Left ventricle myocardium superior (tissue), 1 donor: ENCODE data around the gene CSRP3. TPM values are rescaled to one million over a fixed set of nuclear protein-coding genes. Genes with fewer than 3 reads are reported as not detected.
A peak's percentile ranks its signal among the peaks of the same experiment; 100 is the strongest.

ENCODE experiments used
- ATAC-seq: fragments of 200-7000 bp; cut with Tn5 transposase; one replicate; pipeline ENCODE4 v1.9.1; 2020; ENCODE audit warnings: mild to moderate bottlenecking, moderate library complexity
- DNase-seq: peaks from one replicate; pipeline ENCODE4 v3.0.0-alpha.2; 2020
- intact Hi-C: fragments of 100-400 bp; cut with micrococcal nuclease; formaldehyde crosslinking; loops from one replicate; pipeline ENCODE4 v1.11.0; 2022
- total RNA-seq: library from RNA; stranded (reverse); fragmentation: NEBNext Ultra II Directional; extraction: Animal tissue kit (Norgen Biotek cat#: 25700); gene quantifications from one replicate; pipeline ENCODE4 v1.2.1, GENCODE V29; 2021
- donor health status: DM: no; HTN: yes; CAD: no; lungs with severe emphysema.

The CSRP3 gene
- total RNA-seq, 1 donor from 2014 or later: 1,162 TPM

DNA sequence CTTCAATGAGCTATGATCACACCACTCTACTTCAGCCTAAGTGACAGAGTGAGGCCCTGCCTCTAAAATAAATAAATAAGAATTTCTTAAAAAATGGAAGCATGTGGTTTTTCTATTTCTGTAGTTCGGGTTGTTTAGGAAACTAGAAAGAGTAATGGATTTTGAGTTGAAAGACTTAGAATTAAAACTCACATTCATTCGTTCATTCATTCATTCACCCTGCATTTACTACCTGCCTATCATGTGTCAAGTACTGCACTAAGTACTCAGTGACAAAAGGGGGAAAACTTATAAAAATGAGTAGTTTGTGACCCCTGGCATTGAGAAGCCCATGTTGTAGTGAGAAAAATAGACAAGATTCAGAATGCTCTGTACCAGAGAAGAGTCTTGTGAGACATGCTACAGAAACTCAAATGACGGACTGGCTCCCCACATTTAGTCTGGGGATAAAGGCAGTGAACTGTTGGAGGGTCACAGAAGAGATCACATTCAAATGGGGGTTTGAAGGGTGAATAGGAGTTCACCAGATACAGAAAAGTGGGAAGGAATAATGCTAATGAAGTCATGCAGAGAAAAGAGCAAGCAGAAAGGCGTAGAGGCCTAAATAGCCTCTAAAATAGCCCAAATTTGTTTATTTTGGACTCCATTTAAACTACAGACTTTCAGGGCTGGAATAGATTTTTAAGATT lies 7.0 kb downstream of the CSRP3 start:
- no peak for DNase-seq
- intact Hi-C loops: no loop called here
- no peak for ATAC-seq

DNA sequence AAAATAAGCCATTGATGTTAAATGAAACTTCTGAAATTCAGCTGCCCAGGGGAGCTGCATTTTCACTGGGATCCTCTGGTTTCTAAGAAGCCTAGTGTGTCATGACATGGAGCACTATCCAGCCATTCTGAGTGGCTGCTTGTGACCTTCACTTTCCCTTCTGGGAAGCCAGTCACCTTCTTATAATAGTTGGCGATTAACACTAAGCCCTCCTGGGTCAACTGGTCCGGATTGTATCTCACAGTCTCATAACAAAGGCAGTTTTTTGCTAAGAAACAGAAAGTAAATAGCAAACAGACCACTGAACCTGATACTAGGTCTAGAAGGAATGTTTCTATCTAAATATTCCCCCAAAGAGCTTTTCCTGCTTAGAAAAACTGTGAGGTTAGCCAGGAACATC lies 7.9 kb downstream of the CSRP3 start:
- intact Hi-C loops: no loop called here
- DNase-seq (no peak), ATAC-seq (peak; percentile 10)

DNA sequence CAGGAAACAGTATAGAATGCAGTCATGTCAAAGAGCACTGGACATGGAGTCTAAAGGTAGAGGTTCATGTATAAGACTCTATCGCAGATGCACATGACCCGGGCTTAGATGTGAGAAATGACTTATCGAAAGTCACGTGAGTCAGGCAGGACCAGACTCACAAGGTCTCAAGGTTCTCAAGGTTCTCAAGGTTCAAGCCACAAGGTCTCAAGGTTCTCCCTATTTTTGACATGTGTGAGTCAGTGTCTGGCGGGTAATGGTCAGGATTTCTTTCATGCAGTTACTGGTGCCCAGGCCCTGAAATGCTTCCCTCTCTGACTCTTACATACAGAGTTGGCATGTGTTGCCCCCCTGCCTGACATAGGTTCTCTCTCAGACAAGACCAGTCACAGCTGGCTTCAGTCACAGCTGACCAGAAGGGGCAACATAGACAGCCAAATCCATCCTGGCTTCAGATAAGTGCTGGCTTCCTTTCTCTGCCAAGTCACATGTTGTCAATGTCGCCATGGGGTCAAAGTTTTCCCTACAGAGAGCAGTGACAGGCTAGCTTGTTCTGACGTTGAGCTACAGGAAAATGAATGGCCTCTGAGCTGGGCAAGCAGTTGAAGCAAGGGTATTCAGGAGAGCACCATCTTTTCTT lies 10.1 kb downstream of the CSRP3 start:
- intact Hi-C loops: no loop called here
- peak; percentile 69 for ATAC-seq

DNA sequence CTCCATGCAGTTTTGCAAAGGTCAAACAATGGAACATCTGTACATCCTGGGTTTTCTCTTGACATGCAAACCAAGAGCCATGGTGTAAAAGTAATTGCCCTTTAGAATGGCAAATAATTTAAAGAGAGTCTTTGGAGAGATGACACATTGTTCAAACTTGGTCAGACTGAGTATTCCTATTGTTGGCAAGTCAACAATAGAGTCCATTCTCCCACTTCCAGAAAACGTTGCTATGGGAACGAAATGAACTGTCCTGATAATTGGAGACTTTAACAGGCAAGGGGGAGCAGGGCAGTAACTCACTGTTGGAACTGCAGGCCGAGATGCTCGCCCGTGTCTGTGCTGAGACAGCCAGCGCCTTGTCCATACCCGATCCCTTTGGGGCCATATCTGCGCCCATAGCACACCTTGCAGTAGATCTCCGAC lies 13.9 kb downstream of the CSRP3 start:
- intact Hi-C loops: no loop called here
- ATAC-seq: no peak
- DNase-seq: no peak

More for the DNA sequence above, 10.1 kb downstream of the CSRP3 start:
- peak; percentile 48 for DNase-seq

DNA sequence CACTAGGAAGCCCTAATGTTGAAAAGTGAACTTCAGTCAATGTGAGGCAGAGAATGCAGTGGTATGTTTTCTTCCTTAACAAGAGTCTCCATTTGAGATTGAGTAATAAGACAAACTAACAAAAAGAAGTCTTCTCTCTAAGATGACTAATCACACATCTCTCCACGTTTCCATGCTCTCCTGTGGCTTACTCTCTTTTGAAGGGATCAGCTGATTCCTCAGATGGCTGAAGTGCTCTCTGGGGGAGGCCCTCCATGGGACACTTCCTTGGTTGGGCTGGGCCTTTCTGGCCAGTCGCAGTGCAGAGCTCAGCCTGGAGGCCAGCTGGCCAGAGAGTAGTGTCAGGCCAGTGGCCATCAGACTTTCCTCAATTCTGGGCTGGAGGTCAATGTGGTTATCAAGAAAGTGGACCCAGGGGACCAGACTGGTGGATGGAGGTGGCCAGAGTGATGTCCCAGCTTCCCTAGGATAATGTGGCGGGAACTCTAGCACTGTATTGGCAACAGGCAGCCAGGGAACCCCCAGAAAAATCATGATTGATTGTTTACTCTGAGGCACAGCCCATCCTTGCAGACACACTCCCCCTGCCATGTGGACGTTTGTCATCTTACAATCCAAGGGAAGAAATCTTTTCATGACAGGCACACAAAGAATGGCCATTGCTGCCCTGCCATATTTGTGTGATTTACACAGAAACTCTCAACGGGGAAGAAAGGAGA lies 14.5 kb downstream of the CSRP3 start:
- intact Hi-C loops: no loop called here
- ATAC-seq (peak; percentile 7), DNase-seq (no peak)

DNA sequence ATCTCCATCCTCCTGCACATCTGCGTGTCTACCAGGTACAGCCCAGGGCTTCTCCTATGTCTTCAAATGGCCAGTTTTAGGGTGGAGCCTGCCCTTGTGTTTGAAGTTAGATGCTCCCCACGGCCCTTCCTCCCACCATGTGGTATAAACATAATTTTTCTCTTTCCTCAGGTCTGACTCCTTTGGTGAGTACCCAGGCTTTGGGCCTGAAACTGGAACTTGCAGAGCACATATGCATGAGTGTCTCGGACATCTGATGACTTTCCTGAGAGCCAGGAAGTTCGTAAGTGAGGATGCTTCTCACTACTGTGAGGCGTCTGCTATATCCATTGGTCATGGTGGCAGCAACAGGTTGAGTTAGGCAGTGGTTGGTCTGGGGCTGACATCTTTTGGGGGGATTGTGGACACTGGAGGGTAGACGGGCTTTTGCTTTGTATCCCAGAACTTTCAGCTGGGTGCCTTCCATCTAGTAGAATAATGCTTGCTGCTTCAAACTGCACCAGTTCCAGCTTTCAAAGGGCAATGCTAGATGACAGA lies 16.2 kb downstream of the CSRP3 start:
- ATAC-seq (no peak), DNase-seq (no peak)
- intact Hi-C loops: no loop called here

DNA sequence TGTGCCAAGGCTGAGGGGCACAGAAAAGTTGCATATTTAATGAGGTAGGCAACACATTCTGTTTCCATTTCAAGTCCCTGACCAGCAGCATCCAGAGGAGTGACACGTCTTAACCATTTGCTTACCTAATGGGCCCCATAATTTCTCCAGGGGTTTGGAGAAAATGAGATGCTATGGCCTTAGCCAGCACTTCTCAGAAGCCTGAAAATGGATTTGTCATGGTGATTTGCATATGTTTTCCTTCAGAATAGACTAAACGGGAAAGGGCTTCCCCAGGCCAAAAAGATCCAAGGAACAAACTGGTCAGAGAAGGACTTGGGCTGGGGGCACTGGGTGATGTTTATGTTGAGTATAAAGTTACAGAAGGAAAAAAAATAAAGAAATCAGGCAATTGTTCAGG lies 16.7 kb downstream of the CSRP3 start:
- no peak for ATAC-seq
- intact Hi-C loops: no loop called here

DNA sequence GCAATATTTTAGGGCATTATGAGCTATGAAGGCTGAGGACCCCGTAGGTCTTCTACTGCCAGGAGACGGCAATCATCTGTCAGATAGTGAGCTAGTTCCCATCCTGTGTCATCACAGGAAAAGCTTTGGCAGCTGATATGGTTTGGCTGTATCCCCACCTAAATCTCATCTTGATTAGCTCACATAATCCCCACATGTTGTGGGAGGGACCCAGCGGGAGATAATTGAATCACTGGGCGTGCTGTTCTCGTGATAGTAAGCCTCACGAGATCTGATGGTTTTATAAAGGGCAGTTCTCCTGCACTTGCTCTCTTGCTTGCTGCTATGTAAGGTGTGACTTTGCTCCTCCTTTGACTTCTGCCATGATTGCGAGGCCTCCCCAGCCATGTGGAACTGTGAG lies 18.1 kb downstream of the CSRP3 start:
- intact Hi-C loops: no loop called here
- no peak for ATAC-seq
- DNase-seq: no peak

More for the DNA sequence above, 16.7 kb downstream of the CSRP3 start:
- DNase-seq: no peak

DNA sequence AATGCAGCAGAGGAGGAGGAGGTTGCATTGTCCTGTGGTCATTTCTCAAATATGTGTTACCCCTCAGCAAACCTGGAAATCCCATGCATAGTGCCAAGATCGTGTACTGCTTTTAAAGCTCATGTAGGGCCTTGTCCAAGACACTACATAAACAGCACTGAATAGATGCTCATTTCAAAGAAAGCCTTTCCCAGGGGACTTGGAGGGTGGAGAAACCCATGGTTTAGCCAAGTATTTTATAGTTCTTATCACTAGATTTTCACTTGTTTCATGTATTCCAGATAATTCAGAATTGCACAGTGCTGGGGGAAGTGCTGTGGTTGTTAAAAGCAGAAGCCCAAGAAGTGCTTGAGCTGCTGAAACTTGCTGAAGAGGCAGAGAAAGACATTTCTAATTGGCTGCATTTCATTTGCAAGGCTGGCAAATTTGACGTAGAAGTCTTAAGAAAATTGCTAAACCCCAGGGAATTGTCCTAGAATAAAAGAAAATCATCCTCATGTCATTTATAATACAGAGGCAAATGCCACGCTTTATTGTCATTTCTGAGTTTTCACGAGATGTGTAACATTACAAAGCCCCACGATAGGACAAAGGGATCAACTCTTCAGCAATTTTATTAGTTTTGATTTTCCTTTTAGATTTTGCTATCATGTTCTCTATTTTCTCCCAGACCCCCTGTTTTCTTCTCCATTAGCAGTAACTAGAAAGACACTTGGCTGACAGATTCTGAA lies 20.1 kb downstream of the CSRP3 start:
- DNase-seq (no peak), ATAC-seq (peak; percentile 2)
- intact Hi-C loops: no loop called here

DNA sequence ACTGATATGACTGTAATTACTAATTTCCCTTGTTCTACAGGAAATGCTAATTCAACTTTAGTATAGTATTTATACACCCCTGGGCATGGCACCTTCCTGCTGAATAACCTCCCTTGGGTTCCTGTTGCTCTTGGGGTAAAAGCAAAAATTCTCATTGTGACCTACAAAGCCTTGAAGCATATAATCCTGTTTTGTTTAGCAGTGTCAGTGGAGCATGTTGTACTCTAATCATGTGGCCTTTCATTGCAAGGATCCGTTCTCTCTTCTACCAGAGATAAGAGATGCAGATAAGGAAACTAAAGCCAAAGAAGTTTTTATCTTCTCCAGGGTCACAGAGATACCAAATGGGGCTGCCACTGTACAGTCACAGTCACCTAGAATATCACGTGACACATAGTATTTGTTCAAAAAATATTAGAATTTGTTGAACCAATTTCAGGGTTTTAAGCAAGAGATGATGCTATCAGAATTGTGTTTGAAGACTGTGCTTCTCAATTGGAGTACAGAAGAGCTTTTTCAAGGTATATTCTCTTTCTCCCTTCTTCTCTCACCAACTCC lies 25.1 kb downstream of the CSRP3 start:
- DNase-seq (no peak), ATAC-seq (no peak)
- intact Hi-C loops: no loop called here

DNA sequence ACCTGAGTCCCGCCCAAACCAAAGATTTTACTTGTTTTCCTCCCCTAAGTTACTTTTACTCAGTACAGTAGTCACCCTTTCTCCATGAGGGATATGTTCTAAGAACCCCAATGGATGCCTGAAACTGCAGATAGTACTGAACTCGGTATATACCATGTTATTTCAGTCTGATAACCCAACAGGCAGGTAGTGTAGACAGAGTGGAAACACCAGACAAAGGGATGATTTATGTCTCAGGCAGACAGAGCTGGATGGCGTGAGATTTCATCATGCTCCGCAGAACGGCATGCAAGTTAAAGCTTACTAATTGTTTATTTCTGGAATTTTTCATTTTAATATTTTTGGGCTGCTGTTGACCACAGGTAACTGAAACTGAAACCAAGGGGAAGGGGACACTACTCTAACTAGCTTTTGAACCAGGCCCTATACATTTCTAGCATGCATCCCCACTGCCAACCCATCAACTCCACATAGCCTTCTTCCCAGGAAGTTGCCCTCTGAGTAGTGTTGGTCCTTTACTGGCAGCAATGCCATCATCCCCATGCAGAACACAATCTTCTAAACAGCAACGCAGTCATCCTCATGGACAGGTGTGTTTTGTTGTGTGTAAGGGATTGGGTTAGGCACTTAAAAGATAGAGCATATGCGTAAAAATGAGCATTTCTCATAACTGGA lies 27.7 kb downstream of the CSRP3 start:
- ATAC-seq (no peak), DNase-seq (no peak)
- intact Hi-C loops: no loop called here

DNA sequence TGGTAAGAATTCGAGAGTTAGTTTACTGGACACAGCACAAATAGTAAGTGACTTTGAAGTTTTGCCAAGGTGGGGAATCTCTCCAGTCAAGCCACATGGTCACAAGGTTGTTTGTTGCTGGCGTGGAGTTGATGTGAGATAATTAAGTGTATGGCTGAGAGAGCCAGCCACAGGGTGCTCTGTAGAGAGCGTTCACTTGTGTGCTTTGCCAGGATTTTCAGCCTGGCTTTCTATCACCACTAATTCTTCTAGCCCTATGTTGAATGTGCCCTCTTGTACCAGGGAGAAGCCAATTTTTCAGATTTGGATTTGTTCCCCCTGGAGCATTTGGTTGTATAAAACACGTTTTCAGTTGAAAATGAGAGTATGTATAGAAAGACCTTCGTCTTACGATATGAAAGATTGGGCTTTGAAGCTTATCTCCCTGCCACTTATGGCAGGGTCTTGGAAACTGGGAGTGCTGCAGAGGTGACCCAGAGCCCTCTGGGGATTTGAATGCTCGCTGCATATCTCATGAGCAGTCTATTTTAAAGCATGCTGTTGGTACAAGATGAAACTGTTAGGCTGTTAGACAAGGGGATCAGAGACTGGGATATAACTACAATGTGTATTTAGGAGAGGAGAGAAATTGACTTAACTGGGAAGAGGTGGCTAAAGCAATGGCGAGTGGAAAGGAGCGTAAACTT lies 28.6 kb downstream of the CSRP3 start:
- ATAC-seq: peak; percentile 89
- DNase-seq: no peak
- intact Hi-C loops: no loop called here

DNA sequence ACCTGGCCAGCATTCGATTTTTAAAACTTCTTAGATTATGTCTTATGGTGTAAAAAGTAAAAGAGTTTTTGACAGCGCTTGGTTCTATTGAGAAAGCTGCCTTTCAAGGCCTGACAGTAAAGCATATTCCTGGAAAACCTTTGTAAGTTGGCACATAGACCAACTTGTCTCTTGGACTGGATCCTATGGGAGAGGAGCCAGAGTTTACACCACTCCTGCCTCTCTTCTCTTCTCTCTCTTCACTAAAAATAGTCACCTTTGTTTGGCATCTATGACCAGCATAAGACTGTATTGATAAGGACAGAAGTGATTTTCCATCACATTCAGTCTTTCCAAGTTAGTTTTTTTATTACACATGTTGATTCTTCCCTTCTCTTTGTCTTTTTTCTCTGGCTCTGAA lies 33.7 kb downstream of the CSRP3 start:
- ATAC-seq (peak; percentile 81), DNase-seq (no peak)
- intact Hi-C loops: loop anchor here (10.0 kb wide), 1 partner anchor 387 kb away; no protein-coding TSS in a partner anchor

DNA sequence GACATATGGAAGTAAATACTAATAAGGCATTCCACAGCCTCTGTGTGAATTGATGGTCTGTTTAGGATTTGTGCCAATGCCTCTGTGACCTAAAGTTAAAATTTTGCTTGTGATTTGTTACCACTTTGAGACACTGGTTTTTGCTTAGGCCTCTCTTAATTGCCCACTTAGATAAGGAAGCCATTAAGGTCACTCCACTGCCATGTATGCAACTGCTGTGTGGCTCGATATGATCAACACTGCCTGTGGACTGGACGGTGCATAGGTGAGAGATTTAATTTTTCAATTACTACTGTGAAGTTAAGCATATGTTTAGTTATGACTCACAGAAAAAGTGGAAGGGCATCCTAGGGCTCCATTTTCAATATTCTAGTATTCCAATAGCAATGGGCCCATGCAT lies 36.9 kb downstream of the CSRP3 start:
- intact Hi-C loops: loop anchor here (10.0 kb wide), 1 partner anchor 390 kb away; no protein-coding TSS in a partner anchor
- DNase-seq (no peak), ATAC-seq (no peak)

DNA sequence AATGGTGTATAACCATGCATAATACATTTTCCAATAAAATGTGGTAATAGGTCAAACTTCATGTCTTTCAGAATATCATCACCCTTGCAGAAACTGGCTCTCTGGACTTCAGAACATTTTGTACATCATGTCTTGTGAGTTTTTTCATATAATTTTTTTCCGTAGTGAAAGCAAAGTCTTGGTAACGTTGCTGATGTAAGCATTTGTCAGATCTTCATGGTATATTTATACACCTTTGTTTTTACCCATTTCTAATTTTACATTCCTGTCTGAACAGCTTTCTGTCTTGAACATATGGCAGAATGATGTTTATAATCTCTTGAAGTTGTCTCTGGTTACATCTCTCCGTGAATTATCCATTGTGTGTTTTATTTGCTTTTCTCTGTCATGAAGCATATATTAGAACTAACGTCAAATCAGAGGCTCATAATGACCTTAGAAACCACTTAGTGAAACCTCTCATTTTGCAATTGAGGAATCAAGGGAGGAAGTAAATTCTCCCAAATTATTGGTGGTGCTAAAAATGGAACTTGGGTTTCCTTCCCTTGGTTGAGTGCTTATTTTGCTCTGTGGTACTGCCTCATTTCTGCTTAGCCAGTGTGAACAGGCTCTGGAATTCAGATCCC lies 37.4 kb downstream of the CSRP3 start:
- intact Hi-C loops: loop anchor here (10.0 kb wide), 1 partner anchor 390 kb away; no protein-coding TSS in a partner anchor
- DNase-seq: no peak
- no peak for ATAC-seq

DNA sequence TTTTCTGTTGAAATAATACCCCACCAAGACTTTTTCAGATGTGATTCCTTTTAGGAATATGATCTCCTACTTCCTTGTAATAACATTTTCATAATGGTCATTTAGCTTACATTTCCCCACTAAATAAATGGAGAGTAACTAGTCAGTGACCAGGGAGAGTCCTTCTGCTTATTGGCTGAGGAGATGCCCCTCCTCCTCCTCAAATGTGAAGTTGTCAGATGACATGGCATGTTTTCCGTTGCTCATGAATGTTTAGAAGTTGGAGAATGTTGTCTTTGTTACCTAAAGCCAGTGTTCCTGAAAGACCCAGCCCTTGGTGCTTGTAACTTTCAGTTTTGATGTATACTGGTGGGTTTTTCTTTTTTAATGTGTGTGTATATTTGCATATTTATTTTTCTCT lies 38.2 kb downstream of the CSRP3 start:
- DNase-seq (no peak), ATAC-seq (no peak)
- intact Hi-C loops: loop anchor here (10.0 kb wide), 1 partner anchor 391 kb away; no protein-coding TSS in a partner anchor

DNA sequence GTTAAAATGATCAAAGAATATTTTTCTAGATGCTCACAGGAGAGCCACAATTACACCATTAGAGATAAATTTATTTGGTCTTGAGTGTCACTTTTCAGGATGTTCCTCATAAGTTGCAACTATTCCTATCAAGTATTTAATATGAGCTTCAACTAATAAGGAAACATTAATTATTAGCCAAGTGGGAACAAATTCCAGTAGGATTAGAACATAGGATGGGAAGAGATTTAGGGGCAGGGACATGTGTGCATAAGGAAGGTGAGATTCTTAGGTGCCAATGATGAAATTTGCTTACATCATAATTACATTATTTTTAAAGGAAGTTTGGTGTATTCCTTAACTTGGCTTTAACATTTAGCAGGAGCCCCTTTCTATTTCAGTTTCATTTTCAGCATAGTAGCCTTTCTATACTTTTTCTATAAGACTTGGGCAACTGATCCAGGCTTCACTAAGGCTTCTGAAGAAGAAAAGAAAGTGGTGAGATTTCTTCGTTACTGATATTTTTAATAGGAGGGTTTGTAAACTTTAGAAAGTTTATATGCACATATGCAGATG lies 38.8 kb downstream of the CSRP3 start:
- intact Hi-C loops: loop anchor here (10.0 kb wide), 1 partner anchor 392 kb away; no protein-coding TSS in a partner anchor
- DNase-seq: no peak
- no peak for ATAC-seq
